ENCODE results near the gene STAT4. TPM values are rescaled to one million over a fixed set of nuclear protein-coding genes. Genes with fewer than 3 reads are reported as not detected.

STAT4 gene, protein sequence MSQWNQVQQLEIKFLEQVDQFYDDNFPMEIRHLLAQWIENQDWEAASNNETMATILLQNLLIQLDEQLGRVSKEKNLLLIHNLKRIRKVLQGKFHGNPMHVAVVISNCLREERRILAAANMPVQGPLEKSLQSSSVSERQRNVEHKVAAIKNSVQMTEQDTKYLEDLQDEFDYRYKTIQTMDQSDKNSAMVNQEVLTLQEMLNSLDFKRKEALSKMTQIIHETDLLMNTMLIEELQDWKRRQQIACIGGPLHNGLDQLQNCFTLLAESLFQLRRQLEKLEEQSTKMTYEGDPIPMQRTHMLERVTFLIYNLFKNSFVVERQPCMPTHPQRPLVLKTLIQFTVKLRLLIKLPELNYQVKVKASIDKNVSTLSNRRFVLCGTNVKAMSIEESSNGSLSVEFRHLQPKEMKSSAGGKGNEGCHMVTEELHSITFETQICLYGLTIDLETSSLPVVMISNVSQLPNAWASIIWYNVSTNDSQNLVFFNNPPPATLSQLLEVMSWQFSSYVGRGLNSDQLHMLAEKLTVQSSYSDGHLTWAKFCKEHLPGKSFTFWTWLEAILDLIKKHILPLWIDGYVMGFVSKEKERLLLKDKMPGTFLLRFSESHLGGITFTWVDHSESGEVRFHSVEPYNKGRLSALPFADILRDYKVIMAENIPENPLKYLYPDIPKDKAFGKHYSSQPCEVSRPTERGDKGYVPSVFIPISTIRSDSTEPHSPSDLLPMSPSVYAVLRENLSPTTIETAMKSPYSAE
- 10 to 100 TPM; 80.6 to 81.0 TPM for total RNA-seq

DNA sequence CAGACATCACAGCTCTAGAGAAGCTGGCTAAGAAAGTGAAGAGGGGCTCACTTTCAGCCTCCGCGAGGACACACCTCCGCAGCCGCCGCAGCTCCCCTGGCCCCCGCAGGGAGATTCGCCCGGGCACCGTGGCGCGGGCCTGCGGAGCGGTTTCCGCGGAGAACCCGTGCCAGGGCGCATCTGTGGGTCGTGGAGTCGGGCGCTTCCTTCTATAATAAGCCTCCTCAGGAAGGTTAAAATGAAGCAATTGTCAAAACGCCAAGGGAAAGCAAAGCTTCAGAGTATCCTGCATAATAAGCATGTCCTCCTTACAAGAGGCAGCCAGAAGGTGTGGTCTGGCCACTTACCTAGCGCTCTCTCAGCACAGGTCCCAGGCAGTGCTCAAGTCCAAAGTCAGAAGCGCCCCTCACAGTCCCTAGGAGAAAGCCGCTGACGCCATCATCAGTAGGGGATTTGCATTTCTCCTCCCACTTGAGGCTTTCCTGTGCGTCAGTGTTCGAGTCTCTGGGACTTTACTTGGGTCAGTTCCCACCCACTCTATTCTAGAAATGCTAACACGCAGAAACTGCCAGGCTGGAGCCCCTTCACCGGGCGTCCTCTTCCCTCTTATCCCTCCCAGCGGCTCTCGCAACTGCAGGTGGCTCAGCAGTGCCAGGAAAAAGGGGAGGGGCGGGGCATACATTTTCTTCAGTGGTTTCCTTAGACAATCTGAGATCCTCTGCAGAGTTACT lies at the start of gene STAT4:
Gene STAT4 (minus strand): TSS at position 395 of the 731 bp plus-strand sequence. CDS start 2,791 bp downstream, outside the sequence.
- Mint-ChIP-seq H3K4me3 (peak within 1 kb of the TSS; percentile 95), H3K4me1 (peaks cover 62% of the 10 kb centered on the region), H3K27ac (peak within 1 kb of the TSS; percentile 96), H3K36me3 (peaks cover 28% of the 10 kb centered on the region), H3K9me3 (no peaks in the 10 kb centered on the region), H3K27me3 (no peaks in the 10 kb centered on the region)
- DNase-seq, result peak; percentile 87

DNA sequence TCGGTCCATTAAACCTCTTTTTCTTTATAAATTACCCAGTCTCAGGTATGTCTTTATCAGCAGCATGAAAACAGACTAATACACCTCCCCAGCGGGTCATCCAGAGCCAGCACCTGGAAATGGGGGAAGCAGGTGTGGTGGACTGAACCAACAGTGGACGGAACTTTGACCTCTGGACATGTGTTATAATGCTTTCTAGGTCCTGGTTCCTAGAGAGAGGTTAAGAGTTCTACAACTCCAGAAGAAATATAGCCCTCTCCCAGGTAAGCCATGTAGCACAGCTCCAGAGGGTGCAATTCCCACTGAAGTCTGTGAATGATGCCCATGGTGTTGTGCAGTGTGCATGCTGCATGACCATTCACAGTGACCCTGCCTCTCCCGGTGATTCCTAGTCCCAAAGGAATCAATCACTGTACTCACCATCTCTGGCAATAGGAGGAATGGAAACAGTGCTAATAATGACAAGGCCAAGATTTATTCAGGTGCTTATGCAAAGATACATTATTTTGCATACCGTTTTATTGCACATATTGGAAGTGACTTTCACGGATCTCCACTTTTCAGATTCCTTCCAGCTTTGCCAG lies 49.2 kb upstream of the STAT4 start:
- Mint-ChIP-seq H3K4me1 (peaks cover 49% of the 10 kb centered on the region), H3K36me3 (peaks cover 19% of the 10 kb centered on the region)

DNA sequence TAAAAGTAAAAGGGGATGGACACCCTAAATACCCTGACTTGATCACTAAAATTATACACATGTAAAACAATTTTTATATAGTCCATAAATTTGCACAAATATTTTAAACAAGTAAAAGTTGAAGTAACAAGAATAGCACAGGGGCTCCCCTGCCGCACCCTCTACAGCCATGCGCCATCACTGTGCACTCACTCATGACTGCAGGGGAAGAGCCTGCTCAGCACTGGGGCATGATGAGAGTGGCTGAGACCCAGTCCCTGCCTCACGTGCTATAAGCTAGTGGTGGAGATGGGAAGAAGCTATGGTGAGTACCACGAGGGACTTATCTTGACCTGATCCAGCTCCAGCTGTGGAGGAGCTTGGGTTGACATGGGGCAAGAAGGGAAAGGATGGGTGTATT lies 47.5 kb upstream of the STAT4 start:
- Mint-ChIP-seq H3K36me3 (peaks cover 21% of the 10 kb centered on the region), H3K4me1 (peaks cover 54% of the 10 kb centered on the region), H3K4me3 (no peak overlapping the region), H3K9me3 (peaks cover 13% of the 10 kb centered on the region), H3K27ac (no peak overlapping the region), H3K27me3 (no peaks in the 10 kb centered on the region)
- DNase-seq, result no peak

More for the DNA sequence above, 49.2 kb upstream of the STAT4 start:
- Mint-ChIP-seq H3K27ac (no peak overlapping the region), H3K4me3 (no peak overlapping the region), H3K9me3 (peaks cover 12% of the 10 kb centered on the region), H3K27me3 (no peaks in the 10 kb centered on the region)
- DNase-seq, result no peak

DNA sequence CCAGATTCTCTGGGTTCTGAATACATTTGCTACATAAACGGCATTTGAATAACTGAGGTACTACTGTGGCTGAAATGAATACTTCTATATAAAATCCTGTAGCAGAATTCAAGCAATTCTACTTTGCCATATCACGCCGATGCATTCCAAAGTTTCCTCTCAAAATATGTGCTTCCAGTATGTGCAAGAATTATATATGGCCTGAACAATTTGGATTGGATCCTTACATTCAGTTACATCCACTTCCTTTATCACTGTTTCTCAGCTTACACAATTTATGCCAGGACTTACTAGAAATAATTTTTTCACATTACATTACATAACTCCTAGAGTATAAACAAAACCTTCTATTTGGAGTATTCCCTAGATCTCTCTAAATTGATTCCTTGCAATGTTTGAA lies 46.3 kb upstream of the STAT4 start:
- no peak overlapping the region for H3K27ac Mint-ChIP-seq
- peaks cover 23% of the 10 kb centered on the region for H3K36me3 Mint-ChIP-seq
- DNase-seq, result no peak
- H3K4me1 Mint-ChIP-seq, result peaks cover 53% of the 10 kb centered on the region
- H3K4me3 Mint-ChIP-seq, result no peak overlapping the region
- H3K27me3 Mint-ChIP-seq, result no peaks in the 10 kb centered on the region
- H3K9me3 Mint-ChIP-seq, result peaks cover 13% of the 10 kb centered on the region

DNA sequence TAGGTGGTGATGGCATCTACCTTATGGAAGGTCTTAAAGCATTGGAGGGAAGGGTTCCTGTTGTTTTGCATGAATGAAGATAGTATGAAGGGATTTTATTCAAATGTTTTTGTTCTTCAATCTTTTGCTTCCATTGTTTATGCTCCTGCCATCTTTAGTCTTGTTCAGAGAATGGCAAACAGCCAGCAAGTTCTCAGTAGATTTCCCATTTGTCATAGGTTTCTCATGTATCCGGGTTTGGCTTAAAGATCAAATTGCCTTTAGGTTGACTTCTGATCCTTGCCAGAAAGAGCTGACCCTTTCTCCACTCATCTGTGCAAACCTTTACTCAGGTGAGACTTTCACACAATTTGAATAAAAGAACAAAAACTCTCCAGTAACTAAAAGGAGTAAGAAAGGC lies 44.2 kb upstream of the STAT4 start:
- no peak for DNase-seq
- Mint-ChIP-seq H3K4me1 (peaks cover 57% of the 10 kb centered on the region), H3K27ac (peak overlapping the region; percentile 100), H3K4me3 (no peak overlapping the region), H3K27me3 (no peaks in the 10 kb centered on the region), H3K9me3 (peaks cover 23% of the 10 kb centered on the region), H3K36me3 (peaks cover 36% of the 10 kb centered on the region)

DNA sequence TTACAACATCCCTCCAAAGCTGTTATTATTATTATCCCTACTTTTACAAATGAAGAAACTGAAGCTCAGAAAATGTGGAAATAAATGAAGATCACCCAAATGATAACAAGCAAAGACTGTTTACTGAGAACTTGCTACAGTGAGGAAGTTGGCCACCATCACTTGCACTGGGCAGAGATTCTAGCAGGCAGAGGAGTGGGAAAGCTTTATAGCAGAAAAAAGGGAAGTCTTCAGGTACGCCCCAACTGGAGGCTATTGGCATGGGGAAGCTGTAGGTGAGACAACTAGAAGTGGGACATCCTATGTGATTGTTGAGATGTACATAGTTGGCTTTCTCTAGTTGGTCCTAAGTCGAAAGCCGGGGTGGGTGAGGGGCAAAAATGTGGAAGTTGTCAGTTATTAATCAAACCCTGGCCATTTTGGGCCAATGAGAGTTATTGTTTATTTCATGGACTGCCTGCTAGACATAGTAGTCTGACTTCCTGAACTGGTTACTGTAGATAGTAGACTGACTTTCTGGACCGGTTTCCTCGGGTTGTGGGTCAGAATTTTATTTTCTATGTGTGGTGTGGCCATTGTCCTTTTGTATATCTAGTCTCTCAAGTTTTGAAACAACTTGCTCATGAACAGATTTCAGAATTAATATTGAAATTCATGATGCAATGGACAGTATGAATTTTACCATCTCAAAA lies 40.2 kb upstream of the STAT4 start:
- Mint-ChIP-seq H3K4me1 (peaks cover 72% of the 10 kb centered on the region), H3K27me3 (no peaks in the 10 kb centered on the region), H3K27ac (peak overlapping the region; percentile 100), H3K9me3 (peaks cover 15% of the 10 kb centered on the region), H3K4me3 (no peak overlapping the region), H3K36me3 (peaks cover 33% of the 10 kb centered on the region)
- DNase-seq, result no peak

DNA sequence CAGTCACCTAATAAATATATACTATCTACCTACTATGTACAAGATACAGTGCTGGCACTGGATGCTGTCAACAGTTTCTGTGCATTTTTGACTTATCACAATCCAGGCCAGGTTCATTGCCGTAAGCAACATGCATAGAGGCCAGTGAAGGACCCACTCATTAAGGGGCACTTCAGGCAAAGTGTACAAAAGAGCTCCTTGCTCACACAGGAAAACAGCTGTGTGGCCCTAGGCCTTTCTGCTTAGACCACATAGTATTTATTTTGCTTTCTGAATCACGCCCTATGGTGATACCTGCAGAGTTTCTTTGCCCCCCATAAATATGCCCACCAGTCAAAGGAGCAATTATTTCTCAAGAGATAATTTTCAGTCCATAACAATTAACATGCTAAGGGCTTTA lies 39.6 kb upstream of the STAT4 start:
- DNase-seq, result no peak
- Mint-ChIP-seq H3K4me3 (no peak overlapping the region), H3K9me3 (peaks cover 12% of the 10 kb centered on the region), H3K27ac (peak overlapping the region; percentile 16), H3K36me3 (peaks cover 32% of the 10 kb centered on the region), H3K4me1 (peaks cover 68% of the 10 kb centered on the region), H3K27me3 (no peaks in the 10 kb centered on the region)

DNA sequence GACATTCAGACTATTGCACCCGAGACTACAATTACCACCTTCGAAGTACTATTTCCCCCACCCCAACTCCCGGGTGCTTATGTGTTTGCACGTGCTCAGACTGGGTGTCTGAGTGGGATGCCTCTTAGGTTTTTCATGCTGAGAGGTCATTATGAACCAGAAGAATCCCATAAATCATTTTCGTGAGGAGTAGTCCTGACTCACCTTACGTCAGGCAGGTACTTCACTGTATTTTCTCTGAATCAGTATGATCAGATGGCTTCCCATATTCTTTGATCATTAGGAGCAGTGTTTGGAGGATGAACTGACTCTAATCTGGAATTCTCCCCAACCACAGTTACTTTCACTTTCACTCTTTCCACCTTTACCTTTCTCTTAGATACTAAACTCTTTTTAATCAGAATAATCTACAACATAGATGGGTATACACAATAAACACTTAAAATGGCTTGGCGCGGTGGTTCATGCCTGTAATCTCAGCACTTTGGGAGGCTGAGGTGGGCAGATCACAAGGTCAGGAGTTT lies 38.4 kb upstream of the STAT4 start:
- Mint-ChIP-seq H3K27ac (peak overlapping the region; percentile 46), H3K27me3 (no peaks in the 10 kb centered on the region), H3K36me3 (peaks cover 28% of the 10 kb centered on the region), H3K4me1 (peaks cover 61% of the 10 kb centered on the region), H3K9me3 (peaks cover 10% of the 10 kb centered on the region), H3K4me3 (peak overlapping the region; percentile 27)
- no peak for DNase-seq

DNA sequence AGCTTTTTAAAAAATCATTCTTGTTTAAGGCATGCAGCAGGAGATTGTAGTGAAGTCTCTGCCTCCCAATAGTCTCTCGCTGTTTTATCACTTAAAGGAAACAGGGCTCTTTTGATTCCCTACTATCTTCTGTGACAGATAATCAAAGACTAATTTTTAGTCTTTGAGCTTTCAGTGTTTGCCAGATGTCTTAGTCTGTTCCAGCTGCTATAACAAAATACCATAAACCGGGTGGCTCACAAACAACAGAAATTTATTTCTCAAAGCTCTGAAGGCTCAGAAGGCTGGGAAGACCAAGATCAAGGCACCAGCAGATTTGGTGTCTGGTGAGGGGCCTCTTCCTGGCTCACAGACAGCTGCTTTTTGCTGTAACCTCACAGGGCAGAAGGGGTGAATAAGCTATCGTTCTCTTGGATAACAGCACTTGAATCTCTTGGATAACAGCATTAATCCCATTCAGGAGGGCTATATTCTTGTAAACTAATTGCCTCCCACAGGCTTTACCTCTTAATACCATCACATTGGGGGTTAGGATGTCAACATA lies 37.8 kb upstream of the STAT4 start:
- Mint-ChIP-seq H3K27me3 (no peaks in the 10 kb centered on the region), H3K27ac (peak overlapping the region; percentile 46), H3K36me3 (peaks cover 28% of the 10 kb centered on the region), H3K9me3 (peaks cover 10% of the 10 kb centered on the region), H3K4me1 (peaks cover 57% of the 10 kb centered on the region), H3K4me3 (no peak overlapping the region)
- DNase-seq, result no peak

DNA sequence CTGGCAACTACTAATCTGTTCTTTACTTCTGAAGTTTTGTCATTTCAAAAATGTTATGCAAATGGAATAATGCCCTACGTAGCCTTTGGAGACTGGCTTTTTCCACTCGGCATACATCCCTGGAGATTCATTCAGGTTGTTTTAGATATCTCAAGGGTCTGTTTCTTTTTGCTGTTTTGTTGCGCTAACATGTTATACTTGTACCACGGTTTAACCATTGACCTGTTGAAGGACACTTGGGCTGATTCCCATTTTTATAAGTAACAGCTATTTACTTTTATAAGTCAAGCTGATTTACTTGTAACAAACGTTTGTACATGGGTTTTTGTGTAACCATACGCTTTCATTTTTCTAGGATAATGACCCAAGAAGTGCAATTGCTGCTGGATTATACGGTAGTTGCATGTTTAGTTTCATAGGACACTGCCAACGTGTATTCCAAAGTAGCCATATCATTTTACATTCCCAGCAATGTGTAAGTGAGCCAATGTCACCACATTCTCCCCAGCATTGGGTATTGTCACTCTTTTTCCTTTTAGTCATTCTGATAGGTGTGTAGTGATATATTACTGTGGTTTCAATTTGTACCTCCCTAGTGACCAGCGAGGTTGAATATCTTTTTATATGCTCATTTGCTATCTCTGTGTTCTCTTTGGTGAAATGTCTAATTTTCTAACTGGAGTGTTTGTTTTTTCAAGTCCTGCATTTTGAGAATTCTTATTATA lies 36.5 kb upstream of the STAT4 start:
- no peak for DNase-seq
- Mint-ChIP-seq H3K27ac (no peak overlapping the region), H3K4me1 (peaks cover 46% of the 10 kb centered on the region), H3K36me3 (peaks cover 26% of the 10 kb centered on the region), H3K4me3 (no peak overlapping the region), H3K27me3 (no peaks in the 10 kb centered on the region), H3K9me3 (peaks cover 10% of the 10 kb centered on the region)

DNA sequence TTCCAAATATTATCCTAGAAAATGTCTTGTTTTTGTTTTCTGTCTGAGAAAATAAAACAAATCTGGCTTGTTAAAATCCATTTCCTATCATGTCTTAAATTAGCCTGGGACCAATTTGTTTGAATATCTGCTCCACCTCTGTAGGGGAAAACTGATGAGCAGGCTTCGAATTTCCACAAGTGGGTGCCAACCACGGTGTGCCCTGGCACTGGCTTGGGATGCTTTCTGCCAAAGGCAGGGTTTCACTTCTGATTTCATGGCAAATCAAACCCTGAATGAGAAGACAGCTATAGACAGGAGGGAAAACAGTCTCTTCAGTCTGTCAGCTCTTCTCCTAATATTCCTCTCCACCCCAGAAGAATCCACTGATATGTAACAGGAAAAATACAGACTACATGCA lies 33.7 kb upstream of the STAT4 start:
- DNase-seq, result no peak
- Mint-ChIP-seq H3K4me1 (peaks cover 38% of the 10 kb centered on the region), H3K9me3 (no peaks in the 10 kb centered on the region), H3K27me3 (no peaks in the 10 kb centered on the region), H3K36me3 (peaks cover 7% of the 10 kb centered on the region), H3K27ac (no peak overlapping the region), H3K4me3 (no peak overlapping the region)

DNA sequence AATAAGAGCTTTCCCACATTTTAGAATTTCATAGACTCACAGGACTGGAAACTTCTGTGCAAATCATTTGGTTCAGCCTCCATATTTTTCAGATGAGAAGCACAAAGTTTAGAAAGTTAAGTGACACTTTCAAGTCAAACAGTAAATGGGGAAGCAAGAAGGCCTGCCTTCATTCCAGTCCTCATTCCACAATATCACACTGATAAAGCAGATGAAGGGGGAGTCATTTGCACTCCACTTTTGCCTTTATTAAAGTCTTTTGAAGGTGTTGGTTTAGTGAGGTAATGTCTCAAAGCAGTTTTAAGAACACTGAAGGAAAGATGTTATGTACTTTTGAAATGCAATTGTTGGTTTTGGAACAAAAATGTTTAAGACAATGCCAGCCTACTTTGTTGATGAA lies 32.7 kb upstream of the STAT4 start:
- Mint-ChIP-seq H3K36me3 (peaks cover 3% of the 10 kb centered on the region), H3K9me3 (no peaks in the 10 kb centered on the region), H3K4me1 (peaks cover 29% of the 10 kb centered on the region), H3K27me3 (no peaks in the 10 kb centered on the region), H3K4me3 (no peak overlapping the region), H3K27ac (no peak overlapping the region)
- no peak for DNase-seq

DNA sequence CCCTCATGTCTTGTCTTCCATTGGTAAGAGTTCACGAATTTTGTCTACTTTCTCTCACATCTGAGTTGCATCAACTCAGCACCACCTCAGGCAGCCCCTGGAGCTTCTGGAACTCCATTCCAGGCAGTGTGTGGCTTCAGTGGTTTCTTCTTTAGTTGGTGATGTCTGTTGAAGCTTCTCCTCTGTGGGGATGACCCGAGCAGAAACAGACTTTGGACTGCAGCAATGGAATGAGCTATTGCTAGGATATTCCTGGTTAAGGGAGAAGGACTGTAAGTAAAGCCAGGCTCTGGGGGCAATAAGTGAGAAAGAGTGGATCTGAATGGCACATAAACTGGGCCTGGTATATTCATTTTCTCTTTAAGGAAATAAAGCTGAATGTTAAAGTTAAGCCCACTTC lies 32.3 kb upstream of the STAT4 start:
- Mint-ChIP-seq H3K4me3 (no peak overlapping the region), H3K27me3 (no peaks in the 10 kb centered on the region), H3K27ac (no peak overlapping the region), H3K4me1 (peaks cover 25% of the 10 kb centered on the region), H3K36me3 (peaks cover 2% of the 10 kb centered on the region), H3K9me3 (no peaks in the 10 kb centered on the region)
- DNase-seq, result no peak
